Lower leg skin (tissue), 3 donors: ENCODE measurements around the gene CCL1.

Experiments
- CTCF ChIP-seq, 3 donors: fragments of 450-650 bp; IDR thresholded peaks; one replicate each; pipeline ENCODE4 v1.5.1; 2016; ENCODE audit warnings: antibody characterized with exemption in 3 of 3, mild to moderate bottlenecking in 3 of 3, moderate library complexity in 2 of 3
- POLR2A ChIP-seq, 2 donors: fragments of 450-650 bp; IDR thresholded peaks; one replicate each; pipeline ENCODE4 v1.6.1; 2016 to 2017; ENCODE audit warnings: antibody characterized with exemption in 2 of 2, mild to moderate bottlenecking in 1 of 2, moderate library complexity in 1 of 2

GRCh38 chr17:34370997-34371395 lies 8.0 kb upstream of the CCL1 start:
- TF ChIP-seq CTCF (IDR thresholded peaks at IDR 0.05): no peak
- TF ChIP-seq POLR2A (IDR thresholded peaks at IDR 0.05): no peak
